Measurements from ENCODE around the gene HIF1A. TPM values are rescaled to one million over a fixed set of nuclear protein-coding genes. Genes with fewer than 3 reads are reported as not detected.

The HIF1A gene
- total and polyA plus RNA-seq, 2 of the 8 experiments (the other 6 are each of a cell fraction or from before 2014, with no cell fraction given): 54.8 to 175 TPM

DNA sequence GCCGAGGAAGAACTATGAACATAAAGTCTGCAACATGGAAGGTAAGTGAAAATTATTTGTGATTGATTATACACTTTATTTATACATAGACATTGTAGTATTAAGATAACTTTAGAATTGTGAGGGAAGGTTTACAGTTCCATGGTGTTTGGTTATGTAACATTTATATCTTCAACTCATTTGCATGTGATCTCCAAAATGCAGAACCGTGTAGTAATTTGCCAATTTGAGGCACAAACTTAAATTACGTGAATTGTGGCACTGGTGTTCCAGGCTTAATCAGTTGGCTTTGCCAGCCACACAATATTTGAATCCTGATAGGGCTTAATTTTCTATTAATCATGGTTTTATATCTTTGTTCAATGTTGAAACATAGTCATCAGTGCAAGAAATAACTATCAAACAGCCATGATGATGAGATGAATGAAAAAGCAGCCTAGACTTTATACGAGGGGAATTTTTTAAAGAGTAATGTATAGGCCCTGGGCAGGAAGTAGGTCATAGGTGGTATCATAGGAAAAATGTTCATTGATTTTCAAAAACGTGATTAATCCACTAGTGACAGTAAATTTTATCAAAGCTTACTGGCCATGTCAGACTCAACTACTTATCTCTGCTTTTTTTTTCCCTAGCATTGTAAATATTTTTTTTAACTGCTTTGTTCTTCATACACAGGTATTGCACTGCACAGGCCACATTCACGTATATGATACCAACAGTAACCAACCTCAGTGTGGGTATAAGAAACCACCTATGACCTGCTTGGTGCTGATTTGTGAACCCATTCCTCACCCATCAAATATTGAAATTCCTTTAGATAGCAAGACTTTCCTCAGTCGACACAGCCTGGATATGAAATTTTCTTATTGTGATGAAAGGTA is 31.7 kb downstream of the HIF1A start:
- Histone ChIP-seq H2AK5ac (ENCODE audit: low read depth, low read length) (no peak overlapping the region), H2AFZ (ENCODE audit: low read length) (no peak overlapping the region), H3K79me1 (ENCODE audit: low read depth, low read length) (no peaks in the 10 kb centered on the region), H2BK15ac (ENCODE audit: low read length) (no peak overlapping the region), H3K18ac (ENCODE audit: extremely low read depth, low read length) (no peak overlapping the region), H4K91ac (replicated peaks; ENCODE audit: insufficient read length, low read length) (no peak overlapping the region), H3K4ac (replicated peaks; ENCODE audit: insufficient read length, low read depth, low read length) (no peak overlapping the region), H3K4me3 (ENCODE audit: extremely low read depth in 1 of 4, insufficient read depth in 2 of 4, low read depth in 3 of 4, low read length in 4 of 4) (no peak overlapping the region), H3K23ac (ENCODE audit: insufficient read length) (no peak overlapping the region), H3K4me1 (replicated peaks in 1 of 4; ENCODE audit: control insufficient read depth in 3 of 4, insufficient read depth in 4 of 4, low read length in 3 of 4) (no peaks in the 10 kb centered on the region), H3K4me2 (ENCODE audit: insufficient read depth in 1 of 2, low read depth in 2 of 2, low read length in 2 of 2) (no peak overlapping the region), H2BK120ac (replicated peaks; ENCODE audit: low read depth, low read length) (no peak overlapping the region), H3K27me3 (replicated peaks in 1 of 4; ENCODE audit: control insufficient read depth in 3 of 4, extremely low read depth in 1 of 4, insufficient read depth in 3 of 4, low read length in 3 of 4) (no peaks in the 10 kb centered on the region), H4K8ac (ENCODE audit: extremely low read depth, insufficient read depth, low read length) (no peak overlapping the region), H3K56ac (replicated peaks; ENCODE audit: insufficient read length, low read depth, low read length) (no peak overlapping the region), H2BK12ac (ENCODE audit: low read depth, low read length) (no peak overlapping the region), H3K27ac (ENCODE audit: low read depth, low read length) (no peak overlapping the region), H3K9me3 (ENCODE audit: insufficient read depth in 2 of 2, low read depth in 1 of 2, low read length in 1 of 2) (no peaks in the 10 kb centered on the region), H3K79me2 (ENCODE audit: control insufficient read depth in 1 of 2, insufficient read depth in 2 of 2, low read length in 2 of 2) (peaks cover 0 to 49% of the 10 kb centered on the region in 2 experiments; a peak in 2 of 4 replicates), H4K5ac (ENCODE audit: insufficient read length, low read depth, low read length) (no peak overlapping the region), H3K23me2 (ENCODE audit: low read depth, low read length) (no peaks in the 10 kb centered on the region), H3K9ac (replicated peaks in 1 of 4; ENCODE audit: extremely low read depth in 1 of 4, low read depth in 3 of 4, low read length in 3 of 4) (no peak overlapping the region), H4K20me1 (replicated peaks in 1 of 2; ENCODE audit: control insufficient read depth in 1 of 2, insufficient read depth in 2 of 2, low read length in 2 of 2) (peaks cover 3 to 7% of the 10 kb centered on the region in 2 experiments), H2BK5ac (ENCODE audit: low read depth, low read length) (no peak overlapping the region), H3K36me3 (ENCODE audit: control insufficient read depth in 2 of 4, insufficient read depth in 4 of 4, low read length in 3 of 4) (peaks cover 11 to 90% (median 53%) of the 10 kb centered on the region in 4 experiments), H2BK20ac (ENCODE audit: low read length) (no peak overlapping the region), H3K14ac (ENCODE audit: insufficient read length) (no peak overlapping the region)
- no peak for DNase-seq (ENCODE audit: low read depth in 1 of 2, low spot score in 2 of 2)
- ChIA-PET CTCF (ENCODE audit: partially characterized antibody) (interaction anchor here (1.0 kb wide), 1 partner anchor 256 kb away, joined by 3 read pairs; no protein-coding TSS in a partner anchor), POLR2A (ENCODE audit: partially characterized antibody) (no interaction called here)
- no peak for FAIRE-seq
- TF ChIP-seq FOSL1 (IDR thresholded peaks at IDR 0.05; ENCODE audit: insufficient read depth, low read depth, low read length) (no peak), RFX5 (IDR thresholded peaks at IDR 0.05; ENCODE audit: borderline replicate concordance, low read depth, low read length) (no peak)
- TF ChIP-seq, protein P1, sequence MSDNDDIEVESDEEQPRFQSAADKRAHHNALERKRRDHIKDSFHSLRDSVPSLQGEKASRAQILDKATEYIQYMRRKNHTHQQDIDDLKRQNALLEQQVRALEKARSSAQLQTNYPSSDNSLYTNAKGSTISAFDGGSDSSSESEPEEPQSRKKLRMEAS (IDR thresholded peaks at IDR 0.05): no peak
- WGBS, 2 experiments (ENCODE audit: extremely low coverage in 1 of 2, insufficient coverage in 1 of 2, insufficient read length in 1 of 2, insufficient replicate concordance in 2 of 2, low coverage in 1 of 2, low lambda C conversion rate in 2 of 2, missing lambda C conversion rate in 1 of 2): 94% methylated on average over 7 of the region's 7 CpGs; no CpG with 5 or more reads in 1 of the 2 experiments
